NT2/D1 (cell line): ENCODE measurements around the gene ZNF574.

Experiments
- YY1 ChIP-seq: IDR thresholded peaks from 2 replicates; pipeline ENCODE4 v1.6.1; 2011; ENCODE audit not compliant: insufficient read length, insufficient read depth
- ZNF274 ChIP-seq: IDR thresholded peaks from 2 replicates; pipeline ENCODE4 v1.6.1; 2011; ENCODE audit warnings: mild to moderate bottlenecking, low read depth, low read length

DNA sequence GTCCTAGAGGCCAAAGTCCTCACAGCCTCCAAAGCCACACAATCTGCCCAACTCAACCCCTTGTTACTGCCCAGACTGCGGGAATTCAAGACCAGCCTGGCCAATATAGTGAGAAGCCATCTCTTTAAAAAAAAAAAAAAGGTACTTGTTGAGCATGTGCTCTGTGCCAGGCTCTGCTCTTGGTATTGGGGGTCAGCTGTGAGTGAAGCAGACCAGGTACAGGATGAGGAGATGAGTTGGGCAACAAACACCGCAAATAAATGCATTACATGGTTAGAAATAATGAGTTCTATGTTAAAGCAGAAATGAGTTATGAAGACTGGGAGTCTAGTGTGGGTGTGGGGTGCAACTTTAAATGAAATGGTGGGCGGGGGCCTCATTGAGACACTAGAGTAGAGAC lies 15.8 kb upstream of the ZNF574 start:
- TF ChIP-seq YY1 (no peak), ZNF274 (no peak)
